HL-60 (cell line): ENCODE results near the gene COL25A1.

Experiments
- GABPA ChIP-seq: IDR thresholded peaks from 2 replicates; pipeline ENCODE4 v1.6.1; 2012; ENCODE audit warnings: low read depth
- POLR2AphosphoS5 ChIP-seq: IDR thresholded peaks from 2 replicates; pipeline ENCODE4 v1.6.1; 2012; ENCODE audit warnings: low read depth
- TF ChIP-seq, protein P1 (sequence below): IDR thresholded peaks from 2 replicates; pipeline ENCODE4 v1.6.1; 2012; ENCODE audit warnings: low read depth; ENCODE audit not compliant: insufficient replicate concordance
- TF ChIP-seq, protein P2 (sequence below): IDR thresholded peaks from one replicate; pipeline ENCODE4 v1.5.1; 2011; ENCODE audit warnings: low read length, control low read depth, inconsistent platforms; ENCODE audit not compliant: insufficient read depth

DNA sequence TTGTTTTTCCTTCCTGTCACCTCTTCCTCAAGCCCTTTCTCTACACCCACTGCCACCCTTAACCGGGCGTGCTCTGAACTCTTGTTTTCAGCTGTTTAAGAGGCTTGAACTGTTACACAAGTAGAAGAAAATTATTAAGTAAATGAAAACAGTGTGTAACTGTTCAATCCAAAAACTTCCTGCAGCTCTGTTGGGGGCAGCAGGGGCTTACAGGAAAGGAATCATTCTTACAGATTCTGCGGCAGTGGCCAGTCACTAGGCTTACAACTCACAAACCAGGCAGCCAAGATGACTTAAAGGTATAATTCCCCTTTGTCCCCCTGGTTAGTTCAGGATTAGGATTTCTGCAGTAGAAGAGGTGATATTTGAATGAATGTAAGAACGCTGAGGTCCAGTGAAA, 469.4 kb downstream of the COL25A1 start:
- no peak for TF ChIP-seq POLR2AphosphoS5
- TF ChIP-seq, protein P1, sequence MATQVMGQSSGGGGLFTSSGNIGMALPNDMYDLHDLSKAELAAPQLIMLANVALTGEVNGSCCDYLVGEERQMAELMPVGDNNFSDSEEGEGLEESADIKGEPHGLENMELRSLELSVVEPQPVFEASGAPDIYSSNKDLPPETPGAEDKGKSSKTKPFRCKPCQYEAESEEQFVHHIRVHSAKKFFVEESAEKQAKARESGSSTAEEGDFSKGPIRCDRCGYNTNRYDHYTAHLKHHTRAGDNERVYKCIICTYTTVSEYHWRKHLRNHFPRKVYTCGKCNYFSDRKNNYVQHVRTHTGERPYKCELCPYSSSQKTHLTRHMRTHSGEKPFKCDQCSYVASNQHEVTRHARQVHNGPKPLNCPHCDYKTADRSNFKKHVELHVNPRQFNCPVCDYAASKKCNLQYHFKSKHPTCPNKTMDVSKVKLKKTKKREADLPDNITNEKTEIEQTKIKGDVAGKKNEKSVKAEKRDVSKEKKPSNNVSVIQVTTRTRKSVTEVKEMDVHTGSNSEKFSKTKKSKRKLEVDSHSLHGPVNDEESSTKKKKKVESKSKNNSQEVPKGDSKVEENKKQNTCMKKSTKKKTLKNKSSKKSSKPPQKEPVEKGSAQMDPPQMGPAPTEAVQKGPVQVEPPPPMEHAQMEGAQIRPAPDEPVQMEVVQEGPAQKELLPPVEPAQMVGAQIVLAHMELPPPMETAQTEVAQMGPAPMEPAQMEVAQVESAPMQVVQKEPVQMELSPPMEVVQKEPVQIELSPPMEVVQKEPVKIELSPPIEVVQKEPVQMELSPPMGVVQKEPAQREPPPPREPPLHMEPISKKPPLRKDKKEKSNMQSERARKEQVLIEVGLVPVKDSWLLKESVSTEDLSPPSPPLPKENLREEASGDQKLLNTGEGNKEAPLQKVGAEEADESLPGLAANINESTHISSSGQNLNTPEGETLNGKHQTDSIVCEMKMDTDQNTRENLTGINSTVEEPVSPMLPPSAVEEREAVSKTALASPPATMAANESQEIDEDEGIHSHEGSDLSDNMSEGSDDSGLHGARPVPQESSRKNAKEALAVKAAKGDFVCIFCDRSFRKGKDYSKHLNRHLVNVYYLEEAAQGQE = no peak
- TF ChIP-seq, protein P2, sequence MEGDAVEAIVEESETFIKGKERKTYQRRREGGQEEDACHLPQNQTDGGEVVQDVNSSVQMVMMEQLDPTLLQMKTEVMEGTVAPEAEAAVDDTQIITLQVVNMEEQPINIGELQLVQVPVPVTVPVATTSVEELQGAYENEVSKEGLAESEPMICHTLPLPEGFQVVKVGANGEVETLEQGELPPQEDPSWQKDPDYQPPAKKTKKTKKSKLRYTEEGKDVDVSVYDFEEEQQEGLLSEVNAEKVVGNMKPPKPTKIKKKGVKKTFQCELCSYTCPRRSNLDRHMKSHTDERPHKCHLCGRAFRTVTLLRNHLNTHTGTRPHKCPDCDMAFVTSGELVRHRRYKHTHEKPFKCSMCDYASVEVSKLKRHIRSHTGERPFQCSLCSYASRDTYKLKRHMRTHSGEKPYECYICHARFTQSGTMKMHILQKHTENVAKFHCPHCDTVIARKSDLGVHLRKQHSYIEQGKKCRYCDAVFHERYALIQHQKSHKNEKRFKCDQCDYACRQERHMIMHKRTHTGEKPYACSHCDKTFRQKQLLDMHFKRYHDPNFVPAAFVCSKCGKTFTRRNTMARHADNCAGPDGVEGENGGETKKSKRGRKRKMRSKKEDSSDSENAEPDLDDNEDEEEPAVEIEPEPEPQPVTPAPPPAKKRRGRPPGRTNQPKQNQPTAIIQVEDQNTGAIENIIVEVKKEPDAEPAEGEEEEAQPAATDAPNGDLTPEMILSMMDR = no peak
- TF ChIP-seq GABPA = no peak
